Stimulated activated CD8-positive, alpha-beta memory T cell treated with anti-CD3 and anti-CD28 coated beads, Interleukin-7, amount 100 ng/mL, for 48 hours (primary cell): ENCODE data around the gene RASL12.
A peak's percentile ranks its signal among the peaks of the same experiment; 100 is the strongest.
"Not testable (repeated sequence)": the region's sequence is repeated elsewhere in the genome, so short reads cannot be mapped to it uniquely, and the experiment has no call there.

Experiments
- DNase-seq, 2 donors: peaks; one replicate each; pipeline ENCODE4 v3.0.0-alpha.2; 2020; ENCODE audit warnings: low read depth in 1 of 2; ENCODE audit errors: extremely low read depth in 1 of 2

Gene RASL12

GRCh38 chr15:65032801-65033537, 34.8 kb downstream of the RASL12 start:
- DNase-seq: peak; percentile 9 to 23

DNA sequence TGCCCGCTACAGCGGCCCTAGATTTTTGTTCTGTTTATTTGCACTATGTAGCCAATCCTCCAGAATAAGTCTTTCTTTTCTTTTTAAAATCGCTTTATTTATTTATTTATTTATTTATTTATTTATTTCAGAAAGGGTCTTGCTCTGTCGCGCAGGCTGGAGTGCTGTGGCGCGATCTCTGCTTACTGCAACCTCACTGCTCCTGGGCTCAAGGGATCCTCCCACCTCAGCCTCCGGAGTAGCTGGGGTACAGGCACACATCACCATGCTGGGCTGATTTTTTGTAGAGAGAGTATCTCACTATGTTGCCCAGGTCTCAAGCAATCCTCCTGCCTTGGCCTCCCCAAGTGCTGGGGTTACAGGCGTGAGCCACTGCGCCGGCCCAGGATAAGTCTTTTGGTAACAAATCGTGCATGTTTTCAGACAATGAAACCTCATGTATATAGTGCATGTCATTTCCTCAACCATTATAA, 38.0 kb downstream of the RASL12 start:
- no peak for DNase-seq

DNA sequence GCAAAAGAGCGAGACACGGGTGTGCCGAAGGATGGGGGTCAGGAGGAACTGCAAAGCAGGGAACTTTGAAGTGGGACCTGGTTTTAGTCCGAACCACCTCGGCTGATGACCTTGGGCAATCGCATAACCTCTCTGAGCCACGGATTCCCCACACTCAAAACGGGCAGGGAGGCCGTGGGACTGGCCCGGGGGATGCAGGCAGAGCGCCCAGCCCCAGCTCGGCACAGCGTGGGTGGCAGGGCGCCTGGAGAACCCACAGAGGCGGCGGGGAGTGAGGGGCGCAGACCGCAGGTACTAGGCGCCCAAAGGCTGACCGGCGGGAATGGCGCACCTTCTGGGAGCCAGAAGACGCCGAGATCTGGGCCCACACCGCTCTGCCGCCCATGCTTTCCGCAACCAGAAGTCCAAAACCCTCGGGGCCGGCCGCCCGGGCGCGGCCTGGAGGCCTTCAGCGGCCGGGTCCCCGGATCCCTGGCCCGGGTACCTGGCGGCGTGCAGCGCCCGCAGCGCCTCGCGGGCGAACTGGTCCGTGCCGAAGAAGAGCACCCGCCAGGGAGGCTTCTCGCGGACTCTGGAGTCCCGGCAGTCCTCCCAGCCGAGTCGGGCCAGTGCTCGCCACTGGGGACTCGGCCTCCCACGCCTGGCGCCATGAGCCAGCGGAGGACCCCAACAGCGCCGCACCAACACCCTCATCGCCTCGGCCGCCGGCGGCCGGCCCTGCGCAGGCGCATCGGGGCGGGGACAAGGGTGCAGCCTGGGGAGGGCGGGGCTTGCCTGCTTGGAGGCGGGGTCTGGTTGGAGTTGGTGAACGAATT, 38.7 kb downstream of the RASL12 start, which contains the start of gene MTFMT:
TSS of gene MTFMT (minus strand) at position 719 of the 815 bp plus-strand sequence. CDS start at position 693, 26 bp downstream.
- peak; percentile 82 to 90 for DNase-seq

GRCh38 chr15:65028338-65028737, 39.5 kb downstream of the RASL12 start:
- no peak for DNase-seq

GRCh38 chr15:65027593-65027992, 40.2 kb downstream of the RASL12 start:
- no peak for DNase-seq

DNA sequence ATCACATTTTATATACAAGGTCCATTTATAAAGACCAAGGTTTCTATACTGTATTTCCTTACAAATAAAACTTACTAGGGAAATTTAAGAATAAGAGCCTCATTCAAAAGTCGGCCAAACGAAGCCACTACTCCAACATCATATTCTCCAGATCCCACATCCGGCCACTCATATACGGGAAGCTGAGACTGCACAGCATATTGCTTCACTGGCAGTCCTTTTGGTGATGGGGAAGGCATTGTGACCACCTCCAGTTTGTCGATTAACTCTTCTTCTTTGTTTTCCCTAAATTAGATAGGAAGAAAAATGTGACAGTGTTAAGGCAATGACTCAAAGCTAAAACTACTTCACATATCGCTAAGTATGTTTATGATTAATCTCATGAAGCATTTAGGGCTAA, 41.0 kb downstream of the RASL12 start:
- DNase-seq: no peak

GRCh38 chr15:65021488-65021887, 46.3 kb downstream of the RASL12 start:
- no peak for DNase-seq

- DNase-seq: no peak
Measured at GRCh38 chr15:65020419-65020818, 47.4 kb downstream of the RASL12 start.

GRCh38 chr15:65011198-65011597, 56.6 kb downstream of the RASL12 start:
- not testable (repeated sequence) for DNase-seq

DNA sequence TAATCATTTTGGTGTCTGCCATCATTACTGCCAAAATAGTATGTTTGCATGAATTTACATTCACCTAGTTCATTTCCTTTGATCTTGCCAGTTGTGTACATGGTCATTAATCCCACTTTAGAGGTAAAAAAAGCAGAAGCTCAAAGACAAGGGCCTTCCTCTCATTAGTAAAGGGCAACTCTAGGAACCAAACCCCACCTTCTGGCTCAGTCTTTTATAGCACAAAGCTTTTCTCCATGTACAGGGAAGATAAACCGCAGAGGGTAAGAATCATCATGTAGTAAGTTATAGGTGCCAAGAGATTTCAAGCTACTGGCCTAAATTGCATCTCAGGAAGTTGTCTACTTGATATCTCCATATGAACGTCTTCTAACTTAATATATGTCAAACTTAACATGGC, 58.8 kb downstream of the RASL12 start:
- no peak for DNase-seq

DNA sequence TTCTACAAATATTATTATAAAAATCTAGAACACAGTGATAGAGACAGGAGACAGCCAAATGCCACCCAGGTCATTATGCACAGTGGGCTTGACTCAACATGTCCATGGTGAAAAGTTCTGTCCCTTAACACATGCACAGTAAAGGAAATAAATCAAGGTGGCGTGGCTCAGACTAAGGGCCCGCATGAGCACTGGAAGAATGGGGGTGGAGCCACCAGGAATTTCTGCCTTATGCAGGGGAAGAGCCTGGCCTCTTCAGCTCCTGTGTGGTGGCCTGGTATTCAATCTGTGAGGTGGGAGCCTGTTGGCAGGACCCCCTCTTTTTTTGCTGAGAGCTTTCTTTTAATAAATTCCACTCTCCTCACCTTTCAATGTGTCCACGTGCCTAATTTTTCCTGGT, 60.9 kb downstream of the RASL12 start:
- DNase-seq: no peak

DNA sequence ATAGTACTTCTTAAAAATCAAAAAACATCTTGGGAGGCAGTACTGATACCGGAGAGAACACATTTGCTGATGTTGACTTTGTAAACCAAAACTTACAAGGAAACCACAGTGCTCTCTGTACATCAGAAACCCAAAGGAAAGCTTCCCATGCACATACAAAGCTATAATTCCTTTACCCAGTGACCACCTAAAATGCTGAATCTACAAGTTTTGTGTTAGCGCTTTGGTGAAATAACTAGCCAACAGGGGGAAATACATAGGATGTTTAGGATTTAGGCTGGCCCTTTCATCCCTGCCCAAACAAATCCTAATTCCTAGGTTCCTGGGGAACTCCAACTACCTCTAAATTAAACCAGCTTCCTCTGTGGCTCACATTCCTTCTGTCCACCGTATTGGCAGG, 62.8 kb downstream of the RASL12 start:
- DNase-seq: no peak
